Natural killer cell (primary cell): ENCODE data around the gene GGT6. TPM values are rescaled to one million over a fixed set of nuclear protein-coding genes. Genes with fewer than 3 reads are reported as not detected.

Source experiments
- ATAC-seq, 3 donors: fragments of 150-1000 bp in 2 of 3; fragments of 200-7000 bp in 1 of 3; cut with Tn5 transposase; 1 replicate in 1 of 3; 2 replicates in 2 of 3; pipeline ENCODE4 v1.10.0; 2021; ENCODE audit warnings: mild to moderate bottlenecking in 2 of 3, moderate library complexity in 2 of 3
- DNase-seq, 2 donors: peaks; one replicate each; pipeline versions ENCODE4 v3.0.0 to v3.0.0-alpha.2; 2013 to 2021; ENCODE audit warnings: mixed read lengths in 1 of 2
- H3K27ac ChIP-seq: one replicate; pipeline ENCODE4 v1.5.1; 2013; ENCODE audit warnings: mild to moderate bottlenecking, low read length
- H3K27me3 ChIP-seq: one replicate; pipeline ENCODE4 v1.6.1; 2013; ENCODE audit warnings: low read length; ENCODE audit not compliant: control insufficient read depth, insufficient read depth
- H3K36me3 ChIP-seq: one replicate; pipeline ENCODE4 v1.6.1; 2013; ENCODE audit warnings: low read length; ENCODE audit not compliant: control insufficient read depth, insufficient read depth
- H3K4me1 ChIP-seq: one replicate; pipeline ENCODE4 v1.6.1; 2013; ENCODE audit warnings: low read length; ENCODE audit not compliant: control insufficient read depth, insufficient read depth
- H3K4me3 ChIP-seq: one replicate; pipeline ENCODE4 v1.5.1; 2013; ENCODE audit warnings: low read length
- H3K9me3 ChIP-seq: one replicate; pipeline ENCODE4 v1.6.1; 2013; ENCODE audit warnings: low read length; ENCODE audit not compliant: control insufficient read depth, insufficient read depth
- H3K27ac Mint-ChIP-seq, 2 donors: one replicate each; pipeline ENCODE4 v1.8.0; 2022; ENCODE audit warnings: mild to moderate bottlenecking in 2 of 2, mixed read lengths in 2 of 2, moderate library complexity in 1 of 2
- H3K27me3 Mint-ChIP-seq, 2 donors: one replicate each; pipeline ENCODE4 v1.8.0; 2022; ENCODE audit warnings: low read depth in 2 of 2, mixed read lengths in 2 of 2
- H3K36me3 Mint-ChIP-seq: one replicate; pipeline ENCODE4 v1.8.0; 2022; ENCODE audit warnings: mixed read lengths
- H3K4me1 Mint-ChIP-seq, 2 donors: one replicate each; pipeline ENCODE4 v1.8.0; 2022; ENCODE audit warnings: mixed read lengths in 2 of 2
- H3K4me3 Mint-ChIP-seq: one replicate; pipeline ENCODE4 v1.8.0; 2022; ENCODE audit warnings: mild to moderate bottlenecking, moderate library complexity, mixed read lengths
- H3K9me3 Mint-ChIP-seq, 2 donors: one replicate each; pipeline ENCODE4 v1.8.0; 2022; ENCODE audit warnings: mixed read lengths in 2 of 2
- WGBS: methylation state at CpG from one replicate; pipeline ENCODE4 v1.1.7; 2013; ENCODE audit warnings: missing lambda C conversion rate; ENCODE audit not compliant: insufficient coverage; 5-methylcytosine and 5-hydroxymethylcytosine counted together
- intact Hi-C: fragments of 100-400 bp; cut with micrococcal nuclease; formaldehyde crosslinking; loops from one replicate; pipeline ENCODE4 v1.14.2; 2022
- total RNA-seq, 4 donors: library from RNA; stranded (reverse); fragments of 120-200 nt in 1 of 4; gene quantifications; one replicate each; pipeline versions ENCODE4 v1.2.3 to v1.2.4, GENCODE V29; 2013 to 2022
- TF ChIP-seq, protein P1 (sequence below): fragments of 200-600 bp; IDR thresholded peaks from one replicate; pipeline ENCODE4 v1.8.0; 2022; ENCODE audit warnings: antibody characterized with exemption

GGT6 gene
- total RNA-seq, 3 donors from 2014 or later (not counting 1 experiment from before 2014, with no cell fraction given), result not detected

DNA sequence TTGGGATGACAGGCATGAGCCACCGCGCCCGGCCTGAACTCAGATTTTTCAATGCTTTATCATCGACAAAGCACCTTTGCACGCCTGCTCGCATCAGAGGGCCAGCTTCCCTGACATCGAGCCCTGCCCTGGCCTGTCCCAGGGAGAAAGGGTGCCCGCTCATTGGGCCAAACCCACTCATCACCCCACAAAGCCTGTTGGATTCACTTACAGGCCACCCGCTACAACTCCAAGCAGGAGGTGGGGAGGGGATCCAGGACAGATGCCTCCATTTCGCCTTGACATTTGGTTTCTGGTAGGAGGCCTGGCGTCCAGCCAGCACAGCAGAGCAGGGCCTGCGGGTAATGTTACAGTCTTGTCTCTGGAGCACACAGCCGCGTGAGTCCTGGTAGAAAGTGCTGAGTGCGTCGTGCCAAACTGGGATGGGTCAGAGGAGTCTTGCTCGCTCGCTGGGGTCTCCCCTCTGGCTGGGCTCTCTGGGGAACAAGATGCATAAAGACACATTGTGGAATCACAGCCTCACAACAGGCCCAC is 43.8 kb upstream of the GGT6 start:
- TF ChIP-seq, protein P1, sequence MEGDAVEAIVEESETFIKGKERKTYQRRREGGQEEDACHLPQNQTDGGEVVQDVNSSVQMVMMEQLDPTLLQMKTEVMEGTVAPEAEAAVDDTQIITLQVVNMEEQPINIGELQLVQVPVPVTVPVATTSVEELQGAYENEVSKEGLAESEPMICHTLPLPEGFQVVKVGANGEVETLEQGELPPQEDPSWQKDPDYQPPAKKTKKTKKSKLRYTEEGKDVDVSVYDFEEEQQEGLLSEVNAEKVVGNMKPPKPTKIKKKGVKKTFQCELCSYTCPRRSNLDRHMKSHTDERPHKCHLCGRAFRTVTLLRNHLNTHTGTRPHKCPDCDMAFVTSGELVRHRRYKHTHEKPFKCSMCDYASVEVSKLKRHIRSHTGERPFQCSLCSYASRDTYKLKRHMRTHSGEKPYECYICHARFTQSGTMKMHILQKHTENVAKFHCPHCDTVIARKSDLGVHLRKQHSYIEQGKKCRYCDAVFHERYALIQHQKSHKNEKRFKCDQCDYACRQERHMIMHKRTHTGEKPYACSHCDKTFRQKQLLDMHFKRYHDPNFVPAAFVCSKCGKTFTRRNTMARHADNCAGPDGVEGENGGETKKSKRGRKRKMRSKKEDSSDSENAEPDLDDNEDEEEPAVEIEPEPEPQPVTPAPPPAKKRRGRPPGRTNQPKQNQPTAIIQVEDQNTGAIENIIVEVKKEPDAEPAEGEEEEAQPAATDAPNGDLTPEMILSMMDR, result no peak
- 93% methylated on average over 17 of the region's 18 CpGs for WGBS
- no peak for DNase-seq

DNA sequence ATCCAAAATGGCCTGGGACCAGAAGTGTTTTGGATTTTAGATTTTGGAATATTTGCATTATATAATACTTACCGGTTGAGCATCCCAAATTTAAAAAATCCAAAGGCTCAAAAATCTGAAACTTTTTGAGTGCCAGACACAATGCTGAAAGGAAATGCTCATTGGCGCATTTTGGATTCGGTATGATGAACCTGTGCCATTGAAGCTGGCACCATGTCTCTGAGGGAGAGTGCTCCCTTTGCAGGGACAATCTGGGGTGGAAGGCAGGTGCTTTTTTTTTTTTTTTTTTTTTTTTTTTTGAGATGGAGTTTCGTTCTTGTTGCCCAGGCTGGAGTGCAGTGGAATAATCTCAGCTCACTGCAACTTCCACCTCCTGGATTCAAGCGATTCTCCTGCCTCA is 41.7 kb upstream of the GGT6 start:
- Histone ChIP-seq H3K27me3 (no peaks in the 10 kb centered on the region), H3K36me3 (no peaks in the 10 kb centered on the region), H3K4me3 (no peak overlapping the region), H3K4me1 (no peaks in the 10 kb centered on the region), H3K27ac (no peak overlapping the region), H3K9me3 (no peaks in the 10 kb centered on the region)
- H3K9me3 Mint-ChIP-seq, result no peaks in the 10 kb centered on the region
- DNase-seq (no peak), ATAC-seq (no peak)
- H3K4me1 Mint-ChIP-seq, result no peaks in the 10 kb centered on the region
- TF ChIP-seq, protein P1, result no peak
- intact Hi-C loops, result no loop called here
- H3K27ac Mint-ChIP-seq, result no peak overlapping the region
- 92% methylated on average over 3 of the region's 5 CpGs for WGBS
- H3K27me3 Mint-ChIP-seq, result peaks cover 0 to 5% of the 10 kb centered on the region in 2 donors
- no peak overlapping the region for H3K4me3 Mint-ChIP-seq
- H3K36me3 Mint-ChIP-seq, result no peaks in the 10 kb centered on the region

More for the DNA sequence above, 43.8 kb upstream of the GGT6 start:
- H3K27me3 ChIP-seq, result peaks cover 3% of the 10 kb centered on the region
- H3K9me3 ChIP-seq, result no peaks in the 10 kb centered on the region
- no peak overlapping the region for H3K4me3 Mint-ChIP-seq
- intact Hi-C loops, result no loop called here
- peaks cover 14 to 26% of the 10 kb centered on the region in 2 donors for H3K27me3 Mint-ChIP-seq
- H3K27ac ChIP-seq, result no peak overlapping the region
- H3K4me1 Mint-ChIP-seq, result no peaks in the 10 kb centered on the region
- H3K27ac Mint-ChIP-seq, result no peak overlapping the region
- no peaks in the 10 kb centered on the region for H3K36me3 ChIP-seq
- H3K36me3 Mint-ChIP-seq, result no peaks in the 10 kb centered on the region
- no peaks in the 10 kb centered on the region for H3K4me1 ChIP-seq
- no peak overlapping the region for H3K4me3 ChIP-seq
- no peak for ATAC-seq
- no peaks in the 10 kb centered on the region for H3K9me3 Mint-ChIP-seq

DNA sequence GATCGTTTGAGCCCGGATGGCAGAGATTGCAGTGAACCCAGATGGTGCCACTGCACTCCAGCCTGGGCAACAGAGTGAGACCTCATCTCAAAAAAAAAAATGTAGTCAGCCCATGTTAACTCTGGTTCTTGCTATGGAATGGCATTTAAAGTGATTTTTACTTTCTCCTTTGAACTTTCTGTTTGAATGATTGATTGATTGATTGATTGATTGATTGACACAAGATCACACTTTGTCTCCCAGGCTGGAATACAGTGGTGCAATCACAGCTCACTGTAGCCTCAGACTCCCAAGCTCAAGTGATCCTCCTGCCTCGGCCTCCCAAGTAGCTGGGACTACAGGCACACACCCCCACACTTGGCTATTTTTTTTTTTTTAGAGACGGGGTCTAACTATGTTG is 40.9 kb upstream of the GGT6 start:
- H3K27me3 ChIP-seq, result no peaks in the 10 kb centered on the region
- 94% methylated on average over 4 of the region's 4 CpGs for WGBS
- Mint-ChIP-seq H3K9me3 (no peaks in the 10 kb centered on the region), H3K4me1 (no peaks in the 10 kb centered on the region), H3K36me3 (no peaks in the 10 kb centered on the region), H3K27me3 (peaks cover 0 to 5% of the 10 kb centered on the region in 2 donors), H3K27ac (no peak overlapping the region), H3K4me3 (no peak overlapping the region)
- ATAC-seq (no peak), DNase-seq (no peak)
- no peaks in the 10 kb centered on the region for H3K4me1 ChIP-seq
- H3K9me3 ChIP-seq, result no peaks in the 10 kb centered on the region
- intact Hi-C loops, result no loop called here
- H3K4me3 ChIP-seq, result no peak overlapping the region
- no peak overlapping the region for H3K27ac ChIP-seq
- TF ChIP-seq, protein P1, result no peak
- no peaks in the 10 kb centered on the region for H3K36me3 ChIP-seq

DNA sequence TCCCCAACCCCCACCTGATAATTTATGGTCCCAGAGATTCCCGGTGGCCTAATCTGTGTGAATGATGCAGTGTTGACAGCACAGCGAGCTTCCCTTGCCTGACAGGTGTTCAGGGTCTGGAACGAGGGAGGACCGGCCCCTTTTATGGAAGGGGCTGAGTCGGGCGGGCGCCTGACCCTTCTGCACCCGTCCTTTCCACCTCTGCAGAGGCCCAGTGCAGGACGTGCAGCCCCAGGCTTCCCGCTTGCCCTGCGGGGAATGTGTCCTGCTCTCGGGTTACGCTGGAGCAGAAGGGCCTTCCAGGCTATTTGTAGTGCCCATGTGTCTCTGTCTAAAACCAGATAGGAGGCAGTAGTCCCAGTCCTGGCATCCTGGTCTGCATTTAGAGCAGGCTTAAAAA is 40.2 kb upstream of the GGT6 start:
- TF ChIP-seq, protein P1, result no peak

More for the DNA sequence above, 40.2 kb upstream of the GGT6 start:
- Histone ChIP-seq H3K9me3 (no peaks in the 10 kb centered on the region), H3K36me3 (no peaks in the 10 kb centered on the region), H3K4me1 (no peaks in the 10 kb centered on the region), H3K27me3 (no peaks in the 10 kb centered on the region), H3K4me3 (no peak overlapping the region), H3K27ac (no peak overlapping the region)
- WGBS, result 84% methylated on average over 13 of the region's 13 CpGs
- no peaks in the 10 kb centered on the region for H3K36me3 Mint-ChIP-seq
- ATAC-seq, result no peak
- no peaks in the 10 kb centered on the region for H3K9me3 Mint-ChIP-seq
- intact Hi-C loops, result no loop called here
- no peak overlapping the region for H3K4me3 Mint-ChIP-seq
- no peaks in the 10 kb centered on the region for H3K4me1 Mint-ChIP-seq
- no peak overlapping the region for H3K27ac Mint-ChIP-seq
- peaks cover 0 to 5% of the 10 kb centered on the region in 2 donors for H3K27me3 Mint-ChIP-seq
- no peak for DNase-seq
